Mesenchymal stem cell (in vitro differentiated cells and primary cell): ENCODE measurements around the gene ELMO1.

Experiments used
- DNase-seq: peaks from one replicate; pipeline ENCODE4 v3.0.0-alpha.2; 2013
- H2AFZ ChIP-seq: one replicate; pipeline ENCODE4 v1.6.1; 2013; ENCODE audit warnings: low read depth, mild to moderate bottlenecking, control low read depth, inconsistent platforms, low read length, moderate library complexity
- H2AK5ac ChIP-seq: 2 replicates; pipeline ENCODE4 v1.6.1; 2013; ENCODE audit warnings: low read length, moderate library complexity, mild to moderate bottlenecking, inconsistent platforms; ENCODE audit not compliant: severe bottlenecking
- H2BK120ac ChIP-seq: one replicate; pipeline ENCODE4 v1.6.1; 2013; ENCODE audit warnings: low read depth, mild to moderate bottlenecking, inconsistent platforms, low read length, moderate library complexity
- H2BK12ac ChIP-seq, 2 experiments: one replicate each; pipeline ENCODE4 v1.6.1; 2013; ENCODE audit warnings: inconsistent platforms in 2 of 2, low read length in 2 of 2, mild to moderate bottlenecking in 2 of 2, moderate library complexity in 2 of 2, control low read depth in 1 of 2
- H2BK15ac ChIP-seq: one replicate; pipeline ENCODE4 v1.6.1; 2013; ENCODE audit warnings: mild to moderate bottlenecking, low read depth, inconsistent platforms; ENCODE audit not compliant: poor library complexity, severe bottlenecking
- H2BK5ac ChIP-seq: 2 replicates; pipeline ENCODE4 v1.6.1; 2013; ENCODE audit warnings: low read depth, mild to moderate bottlenecking, low read length, control low read depth, inconsistent platforms; ENCODE audit not compliant: poor library complexity, severe bottlenecking
- H3K14ac ChIP-seq, 2 experiments: one replicate each; pipeline ENCODE4 v1.6.1; 2013; ENCODE audit warnings: inconsistent platforms in 2 of 2, low read length in 2 of 2, control low read depth in 1 of 2, mild to moderate bottlenecking in 1 of 2, moderate library complexity in 1 of 2
- H3K18ac ChIP-seq, 2 experiments: one replicate each; pipeline ENCODE4 v1.6.1; 2013; ENCODE audit warnings: inconsistent platforms in 2 of 2, low read length in 2 of 2, control low read depth in 1 of 2, low read depth in 1 of 2, mild to moderate bottlenecking in 1 of 2
- H3K23ac ChIP-seq, 2 experiments: one replicate each; pipeline ENCODE4 v1.6.1; 2013; ENCODE audit warnings: inconsistent platforms in 2 of 2, low read length in 2 of 2, mild to moderate bottlenecking in 2 of 2, moderate library complexity in 2 of 2, control low read depth in 1 of 2
- H3K27ac ChIP-seq: 2 replicates; pipeline ENCODE4 v1.5.1; 2013; ENCODE audit warnings: mild to moderate bottlenecking, moderate library complexity, low read length, control low read depth, inconsistent platforms; ENCODE audit not compliant: poor library complexity, severe bottlenecking
- H3K27me3 ChIP-seq, 2 experiments: 2 replicates each; pipeline versions ENCODE4 v1.6.1 to v1.7.0; 2013; ENCODE audit warnings: low read length in 2 of 2, mild to moderate bottlenecking in 2 of 2, moderate library complexity in 2 of 2, control low read depth in 1 of 2, inconsistent platforms in 1 of 2; ENCODE audit not compliant: control insufficient read depth in 1 of 2, insufficient read depth in 1 of 2
- H3K36me3 ChIP-seq, 2 experiments: 2 replicates each; pipeline versions ENCODE4 v1.6.1 to v1.7.0; 2013; ENCODE audit warnings: low read length in 2 of 2, control low read depth in 1 of 2, inconsistent platforms in 1 of 2, low read depth in 1 of 2, mild to moderate bottlenecking in 1 of 2; ENCODE audit not compliant: insufficient read depth in 2 of 2, control insufficient read depth in 1 of 2
- H3K4ac ChIP-seq, 2 experiments: one replicate each; pipeline ENCODE4 v1.6.1; 2013; ENCODE audit warnings: inconsistent platforms in 2 of 2, low read length in 2 of 2, mild to moderate bottlenecking in 2 of 2, moderate library complexity in 2 of 2, control low read depth in 1 of 2, low read depth in 1 of 2
- H3K4me1 ChIP-seq: 2 replicates; pipeline ENCODE4 v1.6.1; 2013; ENCODE audit warnings: low read depth, low read length, control low read depth; ENCODE audit not compliant: control insufficient read depth, insufficient read depth
- H3K4me2 ChIP-seq: 2 replicates; pipeline ENCODE4 v1.6.1; 2013; ENCODE audit warnings: low read length, mild to moderate bottlenecking, inconsistent platforms; ENCODE audit not compliant: poor library complexity, severe bottlenecking
- H3K4me3 ChIP-seq, 2 experiments: 2 replicates each; pipeline versions ENCODE4 v1.5.1 to v1.7.0; 2013; ENCODE audit warnings: low read length in 2 of 2, mild to moderate bottlenecking in 2 of 2, control low read depth in 1 of 2, low read depth in 1 of 2; ENCODE audit not compliant: insufficient read depth in 1 of 2
- H3K79me1 ChIP-seq: replicated peaks from 2 replicates; pipeline ENCODE4 v1.6.1; 2013; ENCODE audit warnings: mild to moderate bottlenecking, control low read depth, low read length, inconsistent platforms; ENCODE audit not compliant: poor library complexity, severe bottlenecking
- H3K9ac ChIP-seq: 2 replicates; pipeline ENCODE4 v1.7.0; 2013; ENCODE audit warnings: mild to moderate bottlenecking, low read length, moderate library complexity
- H3K9me3 ChIP-seq: 2 replicates; pipeline ENCODE4 v1.7.0; 2013; ENCODE audit warnings: mild to moderate bottlenecking, low read length; ENCODE audit not compliant: control insufficient read depth
- H4K8ac ChIP-seq: one replicate; pipeline ENCODE4 v1.6.1; 2013; ENCODE audit warnings: inconsistent platforms, mild to moderate bottlenecking, low read length, moderate library complexity
- H4K91ac ChIP-seq: one replicate; pipeline ENCODE4 v1.6.1; 2013; ENCODE audit warnings: mild to moderate bottlenecking, low read length, inconsistent platforms
- WGBS: methylation state at CpG from one replicate; pipeline ENCODE4 v1.1.7; 2013; ENCODE audit warnings: mixed read lengths; 5-methylcytosine and 5-hydroxymethylcytosine counted together

ELMO1 gene

DNA sequence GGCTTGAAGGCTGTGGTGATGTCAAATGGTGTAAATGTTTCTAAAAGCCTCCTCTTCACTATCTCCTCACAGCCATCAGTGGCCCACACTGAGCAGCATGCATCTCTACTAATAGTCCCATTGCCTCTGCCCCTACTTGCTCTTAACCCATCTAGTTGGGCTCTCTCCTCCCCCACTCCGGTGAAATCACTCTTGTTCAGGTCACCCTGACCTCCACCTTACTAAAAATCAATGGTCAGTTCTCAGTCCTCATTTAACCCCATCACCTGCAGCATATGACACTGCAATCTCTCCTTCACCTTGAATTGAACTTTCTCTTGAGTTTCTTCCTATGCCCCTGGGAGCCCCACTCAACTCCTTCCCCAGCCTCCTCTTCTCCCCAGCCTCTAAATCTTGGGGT, 369.2 kb downstream of the ELMO1 start:
- H3K4me3 ChIP-seq = no peak overlapping the region
- no peak overlapping the region for H3K9ac ChIP-seq
- no peak overlapping the region for H3K18ac ChIP-seq
- H2BK5ac ChIP-seq = no peak overlapping the region
- H3K27ac ChIP-seq = no peak overlapping the region
- no peaks in the 10 kb centered on the region for H3K9me3 ChIP-seq
- H3K23ac ChIP-seq = no peak overlapping the region
- no peak overlapping the region for H4K8ac ChIP-seq
- H3K14ac ChIP-seq = no peak overlapping the region
- H3K36me3 ChIP-seq = no peaks in the 10 kb centered on the region
- no peaks in the 10 kb centered on the region for H3K27me3 ChIP-seq
- no peak overlapping the region for H3K4ac ChIP-seq
- H2BK15ac ChIP-seq = no peak overlapping the region
- no peak overlapping the region for H2AFZ ChIP-seq
- H2BK120ac ChIP-seq = no peak overlapping the region
- H3K79me1 ChIP-seq = no peaks in the 10 kb centered on the region
- no peak for DNase-seq
- H4K91ac ChIP-seq = no peak overlapping the region
- H3K4me1 ChIP-seq = peaks cover 13% of the 10 kb centered on the region
- no peak overlapping the region for H2AK5ac ChIP-seq
- H2BK12ac ChIP-seq = no peak overlapping the region
- no peak overlapping the region for H3K4me2 ChIP-seq
- 86% methylated on average over 1 of the region's 1 CpG for WGBS

- no peak overlapping the region for H2AK5ac ChIP-seq
- no peaks in the 10 kb centered on the region for H3K27me3 ChIP-seq
- no peak overlapping the region for H3K23ac ChIP-seq
- H2BK120ac ChIP-seq = no peak overlapping the region
- H3K27ac ChIP-seq = no peak overlapping the region
- no peak overlapping the region for H3K4ac ChIP-seq
- no peak overlapping the region for H2BK5ac ChIP-seq
- no peaks in the 10 kb centered on the region for H3K4me1 ChIP-seq
- no peak overlapping the region for H3K18ac ChIP-seq
- no peak overlapping the region for H3K9ac ChIP-seq
- no peaks in the 10 kb centered on the region for H3K9me3 ChIP-seq
- no peaks in the 10 kb centered on the region for H3K36me3 ChIP-seq
- 86% methylated on average over 5 of the region's 5 CpGs for WGBS
- H3K14ac ChIP-seq = no peak overlapping the region
- no peak overlapping the region for H3K4me3 ChIP-seq
- H2BK12ac ChIP-seq = no peak overlapping the region
- no peak overlapping the region for H2AFZ ChIP-seq
- no peak overlapping the region for H3K4me2 ChIP-seq
- no peak for DNase-seq
- H4K91ac ChIP-seq = no peak overlapping the region
- H3K79me1 ChIP-seq = no peaks in the 10 kb centered on the region
- peak overlapping the region; percentile 33 for H2BK15ac ChIP-seq
- no peak overlapping the region for H4K8ac ChIP-seq
These were observed 372.0 kb downstream of the ELMO1 start for GRCh38 chr7:37076668-37077067.

GRCh38 chr7:37074370-37074769, 374.3 kb downstream of the ELMO1 start:
- Histone ChIP-seq H3K27me3 (no peaks in the 10 kb centered on the region), H2AFZ (no peak overlapping the region), H2BK5ac (no peak overlapping the region), H2BK12ac (no peak overlapping the region), H3K4me2 (no peak overlapping the region), H3K36me3 (no peaks in the 10 kb centered on the region), H3K9me3 (no peaks in the 10 kb centered on the region), H3K4me3 (no peak overlapping the region), H2BK15ac (no peak overlapping the region), H3K4ac (no peak overlapping the region), H3K9ac (no peak overlapping the region), H3K4me1 (no peaks in the 10 kb centered on the region), H3K79me1 (no peaks in the 10 kb centered on the region), H2AK5ac (no peak overlapping the region), H4K8ac (no peak overlapping the region), H3K14ac (no peak overlapping the region), H2BK120ac (no peak overlapping the region), H3K27ac (no peak overlapping the region), H3K23ac (no peak overlapping the region), H4K91ac (no peak overlapping the region), H3K18ac (no peak overlapping the region)
- WGBS = 85% methylated on average over 4 of the region's 4 CpGs
- no peak for DNase-seq

DNA sequence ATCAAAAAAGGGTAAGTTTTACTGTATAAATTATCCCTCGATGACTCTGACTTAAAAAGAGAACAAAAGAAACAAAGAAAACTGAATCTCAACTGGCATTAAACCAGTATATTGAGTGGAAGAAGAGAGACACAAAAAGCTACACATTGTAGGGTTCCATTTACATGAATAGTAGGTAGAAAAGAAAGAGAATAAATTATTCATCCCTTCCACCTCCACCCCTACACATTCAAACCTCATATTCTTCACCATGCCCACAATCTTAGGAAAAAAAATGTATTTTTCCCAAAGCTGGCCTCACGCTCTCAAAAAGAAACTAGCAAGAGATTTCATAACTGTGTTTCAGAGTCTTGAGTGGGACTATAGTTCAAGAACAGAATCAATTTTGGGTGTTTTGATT, 377.5 kb downstream of the ELMO1 start:
- H3K36me3 ChIP-seq = no peaks in the 10 kb centered on the region
- no peak overlapping the region for H2BK12ac ChIP-seq
- 100% methylated on average over 1 of the region's 2 CpGs for WGBS
- DNase-seq = no peak
- no peak overlapping the region for H4K91ac ChIP-seq
- no peaks in the 10 kb centered on the region for H3K27me3 ChIP-seq
- no peaks in the 10 kb centered on the region for H3K9me3 ChIP-seq
- H3K23ac ChIP-seq = no peak overlapping the region
- no peak overlapping the region for H3K27ac ChIP-seq
- H3K9ac ChIP-seq = no peak overlapping the region
- no peak overlapping the region for H2AK5ac ChIP-seq
- no peak overlapping the region for H3K18ac ChIP-seq
- H2AFZ ChIP-seq = no peak overlapping the region
- no peak overlapping the region for H2BK5ac ChIP-seq
- H3K4me2 ChIP-seq = no peak overlapping the region
- no peak overlapping the region for H2BK15ac ChIP-seq
- no peak overlapping the region for H4K8ac ChIP-seq
- H2BK120ac ChIP-seq = no peak overlapping the region
- H3K4me3 ChIP-seq = no peak overlapping the region
- H3K14ac ChIP-seq = no peak overlapping the region
- H3K4me1 ChIP-seq = no peaks in the 10 kb centered on the region
- H3K79me1 ChIP-seq = no peaks in the 10 kb centered on the region
- H3K4ac ChIP-seq = no peak overlapping the region
